Stimulated activated naive CD8-positive, alpha-beta T cell treated with anti-CD3 and anti-CD28 coated beads, Interleukin-15, amount 100 ng/mL, for 72 hours (primary cell): ENCODE measurements around the gene OPN4.

ENCODE experiments used
- ATAC-seq: fragments of 150-1000 bp; cut with Tn5 transposase; 2 replicates; pipeline ENCODE4 v1.10.0; 2021; ENCODE audit warnings: mild to moderate bottlenecking, moderate library complexity
- DNase-seq, 2 donors: peaks; one replicate each; pipeline ENCODE4 v3.0.0; 2021 to 2022
- H3K27ac Mint-ChIP-seq, 2 donors: one replicate each; pipeline ENCODE4 v1.8.0; 2022; ENCODE audit warnings: mild to moderate bottlenecking in 2 of 2, mixed read lengths in 2 of 2, moderate library complexity in 2 of 2
- H3K27me3 Mint-ChIP-seq: one replicate; pipeline ENCODE4 v1.8.0; 2022; ENCODE audit warnings: mixed read lengths
- H3K4me1 Mint-ChIP-seq: one replicate; pipeline ENCODE4 v1.8.0; 2022; ENCODE audit warnings: mild to moderate bottlenecking, mixed read lengths
- H3K4me3 Mint-ChIP-seq, 2 donors: one replicate each; pipeline ENCODE4 v1.8.0; 2022; ENCODE audit warnings: mild to moderate bottlenecking in 2 of 2, mixed read lengths in 2 of 2, moderate library complexity in 1 of 2
- H3K9me3 Mint-ChIP-seq, 2 donors: one replicate each; pipeline ENCODE4 v1.8.0; 2022; ENCODE audit warnings: mixed read lengths in 2 of 2

The OPN4 gene

DNA sequence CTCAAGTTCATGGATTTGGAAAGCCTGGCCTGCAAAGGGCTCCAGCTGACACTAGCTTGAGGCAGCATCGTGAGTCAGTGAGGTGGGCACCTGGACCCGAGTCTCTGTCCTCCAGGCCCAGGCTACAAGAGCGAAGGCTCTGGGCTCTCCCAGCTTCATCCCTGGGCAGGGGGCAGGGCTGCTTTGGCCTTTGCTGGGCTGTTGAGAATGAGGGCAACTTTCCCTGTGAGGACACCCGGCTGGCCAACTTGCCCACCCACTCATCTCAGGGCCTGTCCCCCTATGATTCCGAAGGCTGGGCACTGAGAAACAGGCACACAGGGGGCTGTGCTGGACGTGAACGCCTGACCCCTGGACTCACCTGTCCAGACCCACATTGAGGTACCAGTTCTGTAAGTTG is 38.3 kb downstream of the OPN4 start:
- DNase-seq (no peak), ATAC-seq (no peak)
- Mint-ChIP-seq H3K9me3 (no peaks in the 10 kb centered on the region), H3K4me3 (no peak overlapping the region), H3K27ac (no peak overlapping the region), H3K4me1 (peaks cover 12% of the 10 kb centered on the region), H3K27me3 (peaks cover 8% of the 10 kb centered on the region)

DNA sequence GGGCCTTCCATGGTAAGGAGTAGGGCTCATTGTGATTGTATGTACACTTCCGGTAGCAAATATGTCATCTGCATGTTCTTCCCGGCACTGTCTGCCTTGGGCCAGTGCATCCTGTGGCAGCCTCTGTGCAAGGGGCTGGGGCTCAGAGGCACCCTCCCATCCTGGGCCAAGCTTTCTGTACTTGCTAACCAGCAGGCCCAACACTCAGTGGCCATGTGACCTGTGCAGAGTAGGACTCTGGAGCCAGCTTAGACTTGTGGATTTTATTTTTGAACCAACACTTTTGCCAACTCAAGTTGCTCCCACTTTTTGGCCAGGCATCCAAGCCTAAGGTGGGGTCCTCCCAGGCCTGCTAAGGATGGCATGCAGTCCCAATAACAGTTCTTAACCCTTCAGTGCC is 38.9 kb downstream of the OPN4 start:
- ATAC-seq (no peak), DNase-seq (no peak)
- no peak overlapping the region for H3K4me3 Mint-ChIP-seq
- H3K4me1 Mint-ChIP-seq, result peaks cover 9% of the 10 kb centered on the region
- H3K27me3 Mint-ChIP-seq, result peaks cover 8% of the 10 kb centered on the region
- H3K9me3 Mint-ChIP-seq, result no peaks in the 10 kb centered on the region
- no peak overlapping the region for H3K27ac Mint-ChIP-seq

DNA sequence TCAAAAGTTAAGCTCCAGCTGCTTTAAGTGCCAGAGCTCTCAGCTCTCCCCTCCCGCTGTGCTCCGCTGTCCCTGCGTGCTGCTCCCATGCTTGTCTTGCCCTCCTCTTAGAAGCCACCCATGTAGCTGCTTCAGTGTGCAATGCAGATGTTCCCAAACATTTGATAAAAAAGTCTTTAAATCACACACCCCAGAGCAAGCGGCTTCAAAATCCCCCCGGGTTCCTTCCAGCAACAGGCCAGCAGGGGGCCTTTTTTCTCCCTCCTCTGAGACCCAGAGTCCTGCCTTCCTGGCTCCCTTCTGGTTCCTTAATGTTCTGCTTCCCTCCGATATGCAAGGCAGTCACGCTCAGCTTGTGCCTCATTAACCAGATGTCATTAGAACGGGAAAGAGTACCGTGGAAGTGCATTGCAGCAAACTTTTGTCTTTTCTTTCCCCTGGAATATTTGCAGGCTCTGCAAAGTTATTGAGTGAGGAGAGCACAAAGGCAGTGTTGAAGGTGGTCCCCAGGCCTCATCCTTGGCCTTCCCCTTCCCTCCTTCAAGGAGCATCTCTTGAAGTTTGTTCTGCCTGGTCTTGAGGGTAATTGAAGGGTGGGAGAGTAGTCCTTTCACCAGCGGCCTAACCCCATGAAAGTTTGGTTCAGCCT is 39.5 kb downstream of the OPN4 start:
- H3K9me3 Mint-ChIP-seq, result no peaks in the 10 kb centered on the region
- peaks cover 8% of the 10 kb centered on the region for H3K27me3 Mint-ChIP-seq
- peak; percentile 47 for ATAC-seq
- peaks cover 3% of the 10 kb centered on the region for H3K4me1 Mint-ChIP-seq
- H3K4me3 Mint-ChIP-seq, result no peak overlapping the region
- DNase-seq, result peak; percentile 21 to 25
- H3K27ac Mint-ChIP-seq, result no peak overlapping the region

DNA sequence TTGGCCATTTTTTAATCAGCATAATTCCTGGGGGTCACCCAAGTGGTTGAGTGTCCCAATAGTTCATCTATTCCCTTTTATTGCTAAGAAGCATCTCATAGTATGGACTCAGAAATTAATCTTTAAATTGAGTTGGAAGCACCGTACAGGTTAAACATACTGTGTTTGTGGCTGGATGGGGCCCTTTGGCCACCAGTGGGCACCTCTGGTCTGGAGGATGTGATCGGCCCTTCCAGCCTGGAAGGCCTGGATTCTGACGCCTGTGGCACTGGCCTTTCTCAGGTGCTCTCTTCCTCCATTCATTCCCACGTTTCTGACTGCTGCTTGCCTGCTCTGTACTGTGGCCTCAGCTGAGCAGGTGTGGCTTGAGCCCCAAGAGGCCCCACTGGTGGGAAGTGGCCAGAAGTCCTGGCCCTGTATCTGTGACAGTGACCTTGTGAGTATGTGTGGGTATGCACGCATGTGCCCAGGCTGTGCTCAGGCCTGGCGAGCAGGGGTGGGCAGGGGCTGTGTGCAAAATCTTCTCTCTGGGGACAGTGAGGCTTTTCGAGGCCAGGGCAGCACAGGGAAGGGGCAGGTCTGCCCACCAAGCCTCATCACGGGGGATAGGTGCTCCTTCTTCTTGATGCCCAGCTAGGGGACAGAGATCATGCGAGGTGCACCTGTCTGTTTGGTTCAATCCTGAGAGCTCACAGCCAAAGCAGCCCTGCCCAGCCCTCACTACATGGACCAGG is 44.0 kb downstream of the OPN4 start:
- no peak for DNase-seq
- no peak for ATAC-seq
- Mint-ChIP-seq H3K27ac (no peak overlapping the region), H3K4me3 (no peak overlapping the region), H3K4me1 (no peaks in the 10 kb centered on the region), H3K27me3 (peaks cover 8% of the 10 kb centered on the region), H3K9me3 (no peaks in the 10 kb centered on the region)

DNA sequence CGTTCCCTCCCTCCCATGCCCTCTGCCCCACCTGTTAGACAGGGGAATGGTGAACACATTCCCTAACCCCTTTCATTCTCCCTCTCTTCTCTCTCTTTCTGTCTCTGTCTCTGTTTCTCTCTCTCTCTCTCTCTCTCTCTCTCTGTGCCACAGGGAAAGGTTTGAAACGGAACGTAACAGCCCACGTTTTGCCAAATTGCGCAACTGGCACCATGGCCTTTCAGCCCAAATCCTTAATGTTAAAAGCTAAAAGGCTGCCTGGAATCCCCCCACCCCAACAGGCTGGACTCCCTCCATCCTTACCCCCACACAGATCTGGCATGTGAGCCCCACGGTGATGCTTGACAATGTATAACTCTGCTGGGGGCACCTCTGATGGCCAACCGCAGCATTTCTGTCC is 44.8 kb downstream of the OPN4 start:
- H3K9me3 Mint-ChIP-seq, result no peaks in the 10 kb centered on the region
- DNase-seq, result no peak
- no peaks in the 10 kb centered on the region for H3K4me1 Mint-ChIP-seq
- H3K27me3 Mint-ChIP-seq, result peaks cover 8% of the 10 kb centered on the region
- no peak overlapping the region for H3K4me3 Mint-ChIP-seq
- ATAC-seq, result no peak
- H3K27ac Mint-ChIP-seq, result no peak overlapping the region

DNA sequence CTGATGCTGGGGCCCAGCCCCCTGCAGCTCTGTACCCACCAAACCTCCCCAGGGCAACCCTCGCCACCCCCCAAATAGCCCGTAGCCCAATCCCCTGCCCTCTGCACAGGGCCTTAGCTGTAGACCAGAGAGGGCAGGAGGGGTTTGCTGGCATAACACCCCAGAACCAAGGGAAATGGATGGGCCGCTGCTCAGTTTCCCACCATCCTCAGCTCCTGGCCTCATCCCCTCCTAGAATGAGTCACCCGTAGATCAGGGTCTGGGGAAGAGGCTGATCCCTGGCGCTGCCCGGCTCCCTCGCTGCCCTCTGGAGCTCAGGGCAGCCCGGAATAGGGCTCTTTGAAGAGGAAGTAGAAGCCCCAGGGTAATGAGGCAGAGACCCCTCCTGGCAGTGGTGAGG is 45.2 kb downstream of the OPN4 start:
- ATAC-seq, result no peak
- DNase-seq, result no peak
- H3K4me3 Mint-ChIP-seq, result no peak overlapping the region
- no peak overlapping the region for H3K27ac Mint-ChIP-seq
- H3K9me3 Mint-ChIP-seq, result no peaks in the 10 kb centered on the region
- H3K27me3 Mint-ChIP-seq, result peaks cover 8% of the 10 kb centered on the region
- no peaks in the 10 kb centered on the region for H3K4me1 Mint-ChIP-seq

DNA sequence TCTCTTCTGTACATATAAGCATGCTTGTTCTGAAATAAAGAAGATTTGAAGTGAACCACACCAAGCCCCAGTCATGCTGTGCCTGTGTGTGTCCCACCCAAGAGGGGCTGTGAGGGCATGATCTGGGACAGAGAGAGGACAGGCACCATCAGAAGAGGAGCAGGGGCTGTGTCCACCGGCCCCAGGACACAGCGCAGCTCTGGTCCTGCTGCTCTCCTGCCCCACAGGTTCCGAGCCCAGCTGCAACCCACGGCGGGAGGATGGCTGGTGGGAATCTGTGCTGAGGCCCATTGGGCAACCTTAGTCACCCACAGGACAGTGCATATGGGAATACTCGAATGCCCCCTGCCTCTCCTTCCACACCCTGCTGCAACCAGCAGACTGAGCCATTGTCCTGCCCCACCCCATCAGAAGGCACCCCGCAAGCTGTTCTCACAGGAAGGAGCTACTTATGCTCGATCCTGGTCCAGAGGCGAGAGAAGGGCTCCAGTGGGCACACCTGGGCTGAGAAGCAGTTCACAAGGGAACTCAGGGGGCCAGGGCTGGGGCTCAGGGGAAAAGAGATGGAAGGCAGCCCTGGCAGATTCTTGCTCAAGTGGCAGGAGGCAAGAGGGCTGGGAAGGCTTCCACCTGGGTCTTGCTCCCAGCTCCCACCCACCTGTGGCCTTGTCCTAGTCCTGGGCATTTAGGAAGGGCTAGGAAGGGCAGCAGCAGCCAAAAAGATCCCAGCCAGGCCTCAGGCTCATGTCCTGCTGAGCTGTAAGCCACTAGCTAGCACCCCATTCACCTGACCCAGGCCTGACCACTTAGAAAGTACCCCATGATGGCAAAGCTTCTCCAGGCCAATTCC is 45.9 kb downstream of the OPN4 start:
- H3K9me3 Mint-ChIP-seq, result no peaks in the 10 kb centered on the region

DNA sequence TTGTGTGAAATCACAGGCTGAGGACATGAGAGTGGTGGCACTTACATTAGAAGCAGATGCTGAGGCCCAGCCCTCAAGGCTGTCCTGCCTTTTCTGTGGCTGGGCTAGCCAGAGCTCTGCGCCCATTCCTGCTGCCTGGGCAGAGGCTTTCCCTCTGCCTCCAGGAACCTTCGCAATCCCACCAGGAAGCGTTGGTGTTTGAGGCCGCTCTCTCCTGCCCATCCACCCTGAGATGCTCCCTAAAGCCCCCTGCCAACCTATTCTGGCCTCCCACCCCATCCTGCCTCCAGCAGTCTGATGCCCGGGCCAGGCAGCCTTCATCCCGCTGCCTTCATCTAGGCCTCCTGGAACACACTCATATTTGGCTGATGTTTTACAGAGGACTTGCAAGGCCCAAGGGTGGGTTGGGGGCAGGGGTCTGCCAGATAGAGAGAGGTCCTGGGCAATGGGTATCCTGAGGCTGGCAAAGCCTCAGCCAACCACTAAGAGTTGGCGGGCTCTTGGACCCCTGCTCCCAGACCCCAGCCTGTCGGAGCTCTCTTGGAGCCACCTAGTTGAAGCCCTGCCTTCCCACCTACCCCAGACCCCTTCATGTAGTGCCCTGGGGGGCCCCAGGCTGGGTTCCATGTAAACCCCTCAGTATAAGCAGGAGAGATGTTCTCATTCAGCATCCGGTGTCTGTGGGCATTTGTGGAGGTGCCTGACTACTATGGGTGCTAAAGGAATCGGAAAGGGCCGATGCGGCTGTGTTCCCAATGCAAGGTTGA is 46.7 kb downstream of the OPN4 start:
- peaks cover 7% of the 10 kb centered on the region for H3K27me3 Mint-ChIP-seq
- no peaks in the 10 kb centered on the region for H3K4me1 Mint-ChIP-seq
- H3K4me3 Mint-ChIP-seq, result no peak overlapping the region
- no peaks in the 10 kb centered on the region for H3K9me3 Mint-ChIP-seq
- DNase-seq (no peak), ATAC-seq (no peak)
- H3K27ac Mint-ChIP-seq, result no peak overlapping the region

More for the DNA sequence above, 45.9 kb downstream of the OPN4 start:
- DNase-seq, result no peak
- H3K4me3 Mint-ChIP-seq, result no peak overlapping the region
- peaks cover 8% of the 10 kb centered on the region for H3K27me3 Mint-ChIP-seq
- no peak overlapping the region for H3K27ac Mint-ChIP-seq
- ATAC-seq, result no peak
- no peaks in the 10 kb centered on the region for H3K4me1 Mint-ChIP-seq

DNA sequence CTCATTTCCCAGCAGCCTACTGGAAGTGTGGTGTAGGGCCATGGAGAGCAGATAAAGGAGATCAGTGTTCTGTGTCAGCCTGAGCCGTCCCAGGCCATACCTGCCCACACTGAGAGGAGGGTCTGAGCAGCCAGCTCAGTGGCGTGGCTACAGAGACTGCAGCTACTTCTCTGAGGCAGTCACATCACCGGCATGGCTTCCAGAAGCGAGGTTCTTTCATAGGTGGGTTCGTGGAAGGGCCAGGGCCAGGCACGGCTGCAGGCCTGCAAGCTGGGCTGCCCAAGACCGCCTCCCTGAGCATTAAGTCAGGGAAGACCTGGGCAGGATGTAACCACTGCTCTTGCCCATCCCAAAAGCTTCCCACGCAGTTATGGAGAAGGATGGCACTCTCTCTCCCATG is 48.8 kb downstream of the OPN4 start:
- DNase-seq, result no peak
- no peak overlapping the region for H3K4me3 Mint-ChIP-seq
- H3K9me3 Mint-ChIP-seq, result no peaks in the 10 kb centered on the region
- H3K27ac Mint-ChIP-seq, result no peak overlapping the region
- H3K27me3 Mint-ChIP-seq, result no peaks in the 10 kb centered on the region
- no peak for ATAC-seq
- no peaks in the 10 kb centered on the region for H3K4me1 Mint-ChIP-seq

DNA sequence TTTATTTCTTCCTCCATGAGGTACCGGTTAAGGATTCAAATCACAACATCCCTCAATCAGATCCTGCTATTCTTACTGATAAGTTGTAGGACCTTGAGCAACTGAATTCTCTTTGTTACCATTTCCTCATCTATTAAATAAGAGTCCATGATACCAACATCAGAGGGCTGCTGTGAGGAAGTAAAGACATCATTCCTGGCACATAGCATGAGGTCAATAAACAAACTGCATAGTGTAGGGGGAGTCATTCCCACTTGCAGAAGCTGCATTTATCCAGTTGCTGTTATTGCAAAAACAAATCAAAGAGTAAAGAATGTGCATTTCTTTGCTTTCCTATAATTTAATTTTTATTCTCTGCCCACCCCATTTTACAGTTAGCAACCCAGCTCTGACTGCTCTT is 50.8 kb downstream of the OPN4 start:
- DNase-seq, result no peak
- Mint-ChIP-seq H3K27me3 (no peaks in the 10 kb centered on the region), H3K9me3 (no peaks in the 10 kb centered on the region), H3K4me3 (no peak overlapping the region), H3K4me1 (peaks cover 11% of the 10 kb centered on the region), H3K27ac (no peak overlapping the region)
- no peak for ATAC-seq

DNA sequence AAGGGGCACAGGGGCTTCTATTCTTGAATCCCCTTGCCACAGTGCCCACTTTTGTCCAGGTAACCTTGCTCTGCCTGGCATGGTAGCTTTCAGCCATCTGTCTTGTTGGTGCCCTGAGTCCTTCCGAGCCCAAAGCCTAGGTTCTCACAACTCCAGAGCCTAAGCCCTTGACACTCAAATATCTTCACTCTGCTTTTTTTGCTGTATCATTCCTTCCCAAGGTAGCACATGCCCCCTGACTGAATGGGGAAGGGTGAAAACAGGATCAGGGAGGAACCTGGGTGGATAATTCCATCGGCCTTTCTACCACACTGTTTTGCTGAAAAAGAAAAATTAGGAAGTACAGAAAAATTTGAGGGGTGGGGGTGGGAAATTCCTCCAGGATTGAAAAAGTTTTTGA is 51.6 kb downstream of the OPN4 start:
- Mint-ChIP-seq H3K4me1 (peaks cover 19% of the 10 kb centered on the region), H3K9me3 (no peaks in the 10 kb centered on the region), H3K27ac (no peak overlapping the region), H3K4me3 (no peak overlapping the region), H3K27me3 (no peaks in the 10 kb centered on the region)
- ATAC-seq, result no peak
- DNase-seq, result no peak

DNA sequence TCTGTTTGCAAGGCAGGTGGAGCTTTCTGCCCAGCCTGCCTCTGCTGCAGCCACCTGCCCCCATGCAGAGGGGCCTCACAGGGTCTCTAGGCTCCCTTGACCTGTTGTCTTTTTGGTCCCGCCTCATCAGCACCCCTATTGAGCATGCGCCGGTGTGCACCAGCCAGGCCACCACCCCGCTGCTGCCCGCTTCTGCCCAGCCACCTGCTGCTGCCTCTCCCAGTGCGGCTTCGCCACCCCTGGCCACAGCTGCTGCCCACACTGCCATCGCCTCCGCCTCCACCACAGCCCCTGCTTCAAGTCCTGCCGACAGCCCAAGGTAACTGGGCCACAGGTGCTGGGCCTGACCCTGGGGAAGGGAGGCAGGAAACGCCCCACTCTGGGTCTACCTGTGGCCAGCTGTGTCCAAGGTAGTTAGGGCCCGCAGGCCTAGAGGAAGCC is 52.1 kb downstream of the OPN4 start:
- Mint-ChIP-seq H3K4me3 (no peak overlapping the region), H3K27me3 (no peaks in the 10 kb centered on the region), H3K9me3 (no peaks in the 10 kb centered on the region), H3K27ac (no peak overlapping the region), H3K4me1 (peaks cover 21% of the 10 kb centered on the region)
- ATAC-seq (no peak), DNase-seq (no peak)

DNA sequence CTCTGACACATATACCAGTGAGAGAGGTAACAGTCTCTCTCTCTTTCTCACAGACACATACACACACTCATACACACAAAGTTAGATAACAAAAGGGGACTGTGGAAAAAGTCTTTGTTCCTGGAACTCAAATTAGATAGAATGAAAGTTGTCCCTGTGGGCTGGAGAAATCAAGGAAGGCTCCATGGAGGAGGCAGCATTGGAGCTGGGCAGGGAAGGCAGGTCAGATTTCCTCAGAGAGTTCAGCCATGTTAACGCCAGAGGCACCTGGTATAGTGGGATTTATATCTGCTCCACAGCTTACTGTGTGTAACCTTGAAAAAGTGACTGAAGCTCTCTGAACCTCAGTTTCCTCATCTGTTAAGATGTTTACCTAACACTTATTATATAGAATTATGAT is 52.6 kb downstream of the OPN4 start:
- Mint-ChIP-seq H3K9me3 (no peaks in the 10 kb centered on the region), H3K4me1 (peaks cover 23% of the 10 kb centered on the region), H3K27ac (no peak overlapping the region), H3K4me3 (no peak overlapping the region), H3K27me3 (no peaks in the 10 kb centered on the region)
- DNase-seq, result no peak
- no peak for ATAC-seq

DNA sequence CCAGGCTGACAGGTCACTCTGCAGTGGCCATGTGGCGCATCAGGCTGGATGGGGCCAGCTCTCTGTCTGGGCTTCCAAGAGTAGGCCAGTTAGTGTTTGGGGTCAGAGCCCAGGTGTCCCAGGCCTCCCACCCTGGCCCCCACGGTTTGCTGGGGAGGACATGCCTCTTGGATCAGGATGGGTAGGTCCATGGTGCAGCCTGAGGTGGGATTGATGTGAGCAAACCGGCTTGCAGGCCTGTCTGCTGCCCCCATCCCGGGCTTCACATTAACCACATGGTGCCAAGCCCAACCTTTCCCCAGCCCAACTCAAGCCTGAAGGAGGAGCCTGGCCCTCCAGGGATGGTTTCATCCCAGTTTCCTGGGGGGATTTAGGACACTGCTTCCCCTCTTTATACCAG is 53.2 kb downstream of the OPN4 start:
- no peak for ATAC-seq
- Mint-ChIP-seq H3K9me3 (no peaks in the 10 kb centered on the region), H3K27ac (no peak overlapping the region), H3K4me1 (peaks cover 27% of the 10 kb centered on the region), H3K4me3 (no peak overlapping the region), H3K27me3 (no peaks in the 10 kb centered on the region)
- DNase-seq, result no peak

DNA sequence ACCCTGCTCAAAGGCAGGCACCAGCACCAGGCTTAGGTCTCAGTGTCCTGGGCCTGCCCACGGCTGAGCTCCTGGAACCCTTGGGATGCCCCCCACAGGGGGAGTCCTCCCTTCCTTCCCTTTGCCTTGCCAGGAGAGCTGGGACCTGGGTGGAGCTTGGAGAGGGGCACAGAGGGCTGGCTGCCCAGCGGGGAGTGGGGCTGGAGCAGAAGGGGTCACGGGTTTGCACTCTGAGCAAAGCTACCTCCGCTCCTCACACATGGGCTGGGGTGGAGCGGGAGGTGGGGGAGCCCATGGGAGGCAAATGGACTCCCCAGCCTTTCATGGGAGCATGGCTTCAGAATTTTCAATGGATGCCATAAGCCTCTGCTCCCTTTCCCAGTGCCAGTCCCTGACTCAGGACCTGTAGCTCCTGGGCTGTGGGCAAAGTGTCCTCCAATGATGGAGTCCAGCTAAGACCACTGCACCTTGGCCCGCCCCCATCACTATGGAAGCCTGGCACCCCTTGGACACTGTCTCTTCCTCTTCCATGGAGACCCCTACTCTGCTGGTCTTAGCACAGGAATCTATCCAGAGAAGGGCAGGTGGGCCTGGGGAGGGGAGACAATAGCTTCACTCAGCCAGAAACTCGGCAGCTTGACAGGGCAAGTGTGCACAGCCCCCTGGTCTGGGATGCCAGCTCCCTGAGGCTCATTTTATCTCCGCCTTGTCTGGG is 53.9 kb downstream of the OPN4 start:
- Mint-ChIP-seq H3K4me3 (no peak overlapping the region), H3K9me3 (no peaks in the 10 kb centered on the region), H3K4me1 (peaks cover 27% of the 10 kb centered on the region), H3K27ac (no peak overlapping the region), H3K27me3 (no peaks in the 10 kb centered on the region)
- DNase-seq (no peak), ATAC-seq (no peak)
